GM12892 (cell line): ENCODE results near the gene BHLHE40.

ENCODE experiments used
- POLR2A ChIP-seq: IDR thresholded peaks from 2 replicates; pipeline ENCODE4 v1.6.1; 2011; ENCODE audit warnings: low read depth, low read length, control low read depth
- POLR2AphosphoS5 ChIP-seq: IDR thresholded peaks from 2 replicates; pipeline ENCODE4 v1.6.1; 2011; ENCODE audit warnings: low read depth, low read length, control low read depth
- TAF1 ChIP-seq: IDR thresholded peaks from 2 replicates; pipeline ENCODE4 v1.6.1; 2011; ENCODE audit warnings: low read depth, mild to moderate bottlenecking, control low read depth, low read length, borderline replicate concordance

GRCh38 chr3:5023777-5024346, 44.6 kb downstream of the BHLHE40 start:
- TF ChIP-seq POLR2AphosphoS5, result no peak
- no peak for TF ChIP-seq POLR2A
- no peak for TF ChIP-seq TAF1
